Duodenal mucosa (tissue), 2 donors: ENCODE results near the gene ARMC2.

Experiments
- H3K27ac ChIP-seq: one replicate; pipeline ENCODE4 v1.7.0; 2013; ENCODE audit warnings: low read depth, low read length
- H3K27me3 ChIP-seq, 2 donors: one replicate each; pipeline ENCODE4 v1.7.0; 2013; ENCODE audit warnings: low read length in 2 of 2, control low read depth in 1 of 2; ENCODE audit not compliant: insufficient read depth in 2 of 2, control insufficient read depth in 1 of 2
- H3K36me3 ChIP-seq, 2 donors: one replicate each; pipeline ENCODE4 v1.7.0; 2013; ENCODE audit warnings: low read length in 2 of 2, control low read depth in 1 of 2; ENCODE audit not compliant: insufficient read depth in 2 of 2, control insufficient read depth in 1 of 2
- H3K4me1 ChIP-seq, 2 donors: one replicate each; pipeline ENCODE4 v1.7.0; 2013; ENCODE audit warnings: low read length in 2 of 2, control low read depth in 1 of 2; ENCODE audit not compliant: insufficient read depth in 2 of 2, control insufficient read depth in 1 of 2
- H3K4me3 ChIP-seq, 2 donors: one replicate each; pipeline ENCODE4 v1.7.0; 2013; ENCODE audit warnings: low read length in 2 of 2, low read depth in 1 of 2
- H3K9ac ChIP-seq, 2 donors: one replicate each; pipeline ENCODE4 v1.7.0; 2013; ENCODE audit warnings: low read length in 2 of 2, low read depth in 1 of 2
- H3K9me3 ChIP-seq, 2 donors: one replicate each; pipeline ENCODE4 v1.7.0; 2013; ENCODE audit warnings: low read length in 2 of 2, control low read depth in 1 of 2; ENCODE audit not compliant: control insufficient read depth in 1 of 2

ARMC2 gene

DNA sequence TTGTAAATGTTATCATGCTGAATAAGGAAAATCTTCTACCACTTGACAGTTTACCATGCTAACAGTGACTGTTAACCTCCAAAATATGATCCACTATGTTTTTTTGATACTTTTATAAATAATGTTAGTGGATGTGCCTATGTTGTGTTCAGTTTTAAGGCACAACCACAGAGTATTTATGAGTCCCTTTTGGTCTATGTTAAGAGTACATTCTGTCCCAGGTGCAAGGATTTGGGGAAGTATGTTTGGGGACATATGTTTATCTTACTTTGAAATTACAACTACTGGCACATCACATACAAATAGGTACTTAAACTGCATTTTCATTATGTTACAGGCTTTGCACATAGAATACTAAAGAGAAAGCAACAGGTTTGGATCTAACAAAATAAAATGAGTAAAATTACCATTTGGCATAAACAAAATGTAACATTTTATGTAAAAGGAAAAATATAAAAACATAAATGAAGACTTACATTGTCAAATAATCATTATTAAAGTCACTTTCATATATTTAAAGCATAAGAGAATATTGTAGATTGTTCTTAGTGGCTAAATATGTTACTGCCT, 175.2 kb downstream of the ARMC2 start:
- Histone ChIP-seq H3K4me1 (peaks cover 0 to 5% of the 10 kb centered on the region in 2 donors), H3K9ac (no peak overlapping the region), H3K27me3 (no peaks in the 10 kb centered on the region), H3K36me3 (no peaks in the 10 kb centered on the region), H3K4me3 (no peak overlapping the region), H3K9me3 (no peaks in the 10 kb centered on the region), H3K27ac (no peak overlapping the region)
